ENCODE results near the gene STXBP5. TPM values are rescaled to one million over a fixed set of nuclear protein-coding genes. Genes with fewer than 3 reads are reported as not detected.

The STXBP5 gene
- total RNA-seq, 4 donors from 2014 or later = 26.9 to 45.9 (median 29.3) TPM

DNA sequence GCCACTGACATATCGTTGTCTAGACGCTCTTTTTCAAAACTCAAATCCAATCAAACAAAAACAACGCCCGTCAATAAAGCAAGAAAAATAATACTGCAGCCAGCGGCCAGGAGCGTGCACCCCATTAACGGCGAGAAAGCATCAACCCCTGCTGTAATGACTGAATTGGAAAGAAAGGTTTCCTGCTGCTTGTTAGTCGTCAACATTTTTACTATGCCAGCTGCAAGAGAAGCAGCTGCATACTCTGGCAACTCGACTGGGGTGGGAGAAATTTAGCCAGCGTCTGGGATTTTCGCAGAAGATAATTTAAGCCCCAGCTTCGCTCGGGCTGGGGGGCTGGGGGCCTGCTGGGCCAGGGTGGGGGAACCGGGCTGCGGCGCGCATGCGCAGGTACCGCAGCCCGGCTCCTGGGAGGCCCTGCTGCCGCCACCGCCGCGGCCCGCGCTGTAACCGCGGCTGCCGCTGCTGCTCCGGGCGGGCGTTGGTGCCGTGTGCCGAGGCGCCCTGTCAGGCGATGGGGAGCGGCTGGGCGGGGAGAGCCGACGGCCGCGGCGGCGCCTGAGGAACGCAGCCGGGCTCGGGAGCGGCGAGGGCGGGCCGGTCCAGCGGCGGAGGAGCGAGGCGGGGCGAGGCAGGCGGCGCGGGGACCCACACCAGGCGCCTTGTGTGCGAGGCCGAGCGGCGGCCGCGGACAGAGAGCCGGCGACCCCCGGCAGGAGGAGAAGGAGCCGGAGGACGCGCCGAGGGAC is 732 bp upstream of the STXBP5 start:
- intact Hi-C loops (cut with DNase I) = no loop called here
- Histone ChIP-seq H3K4me3 (replicated peaks in 1 of 3) (peak overlapping the region; percentile 27 to 70 (median 41)), H3K36me3 (no peaks in the 10 kb centered on the region), H3K4me1 (peaks cover 12 to 15% of the 10 kb centered on the region in 2 donors), H3K9me3 (no peaks in the 10 kb centered on the region), H3K27me3 (no peaks in the 10 kb centered on the region), H3K27ac (peak overlapping the region; percentile 66 to 99 (median 93))
- peak; percentile 72 to 79 for DNase-seq
- TF ChIP-seq POLR2A (IDR thresholded peaks at IDR 0.05) = peak; percentile 18 to 89
- TF ChIP-seq, protein P1, sequence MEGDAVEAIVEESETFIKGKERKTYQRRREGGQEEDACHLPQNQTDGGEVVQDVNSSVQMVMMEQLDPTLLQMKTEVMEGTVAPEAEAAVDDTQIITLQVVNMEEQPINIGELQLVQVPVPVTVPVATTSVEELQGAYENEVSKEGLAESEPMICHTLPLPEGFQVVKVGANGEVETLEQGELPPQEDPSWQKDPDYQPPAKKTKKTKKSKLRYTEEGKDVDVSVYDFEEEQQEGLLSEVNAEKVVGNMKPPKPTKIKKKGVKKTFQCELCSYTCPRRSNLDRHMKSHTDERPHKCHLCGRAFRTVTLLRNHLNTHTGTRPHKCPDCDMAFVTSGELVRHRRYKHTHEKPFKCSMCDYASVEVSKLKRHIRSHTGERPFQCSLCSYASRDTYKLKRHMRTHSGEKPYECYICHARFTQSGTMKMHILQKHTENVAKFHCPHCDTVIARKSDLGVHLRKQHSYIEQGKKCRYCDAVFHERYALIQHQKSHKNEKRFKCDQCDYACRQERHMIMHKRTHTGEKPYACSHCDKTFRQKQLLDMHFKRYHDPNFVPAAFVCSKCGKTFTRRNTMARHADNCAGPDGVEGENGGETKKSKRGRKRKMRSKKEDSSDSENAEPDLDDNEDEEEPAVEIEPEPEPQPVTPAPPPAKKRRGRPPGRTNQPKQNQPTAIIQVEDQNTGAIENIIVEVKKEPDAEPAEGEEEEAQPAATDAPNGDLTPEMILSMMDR (IDR thresholded peaks at IDR 0.05) = no peak
- WGBS, 2 donors = 0 to 1% methylated on average over 16 to 21 of the region's 74 CpGs

DNA sequence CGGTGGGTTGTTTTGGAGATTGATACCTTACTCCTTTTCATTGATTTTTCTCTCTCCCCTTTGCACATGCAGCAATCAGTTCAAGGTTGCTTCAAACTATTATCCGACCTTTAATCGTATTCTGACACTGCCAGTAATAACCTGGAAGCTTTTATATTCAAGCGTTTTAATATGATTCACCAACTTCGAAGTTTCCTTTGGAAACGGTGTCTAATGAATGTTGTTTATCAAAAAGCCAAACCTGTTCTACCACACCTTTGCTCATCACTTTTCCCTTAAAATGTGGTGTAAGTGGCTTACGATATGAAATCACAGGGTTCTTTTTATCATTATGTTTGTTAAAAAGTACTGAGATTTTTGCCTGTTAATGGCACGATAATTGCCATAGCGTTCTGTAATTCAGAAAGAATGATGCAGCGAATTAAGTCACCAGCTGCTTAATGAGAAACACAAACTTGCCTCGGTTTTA is 660 bp downstream of the STXBP5 start:
- H3K4me3 ChIP-seq (replicated peaks in 1 of 3) = peak overlapping the region in 2 of 3 donors; percentile 70 to 84
- 14 to 16% methylated on average over 11 of the region's 11 CpGs for WGBS, 2 donors
- peaks cover 21 to 25% of the 10 kb centered on the region in 2 donors for H3K4me1 ChIP-seq
- peak overlapping the region; percentile 89 to 99 (median 93) for H3K27ac ChIP-seq
- no peaks in the 10 kb centered on the region for H3K27me3 ChIP-seq
- H3K9me3 ChIP-seq = no peaks in the 10 kb centered on the region
- TF ChIP-seq POLR2A (IDR thresholded peaks at IDR 0.05) = no peak
- TF ChIP-seq, protein P1 (IDR thresholded peaks at IDR 0.05) = no peak
- intact Hi-C loops (cut with DNase I) = no loop called here
- DNase-seq = no peak
- H3K36me3 ChIP-seq = no peaks in the 10 kb centered on the region

DNA sequence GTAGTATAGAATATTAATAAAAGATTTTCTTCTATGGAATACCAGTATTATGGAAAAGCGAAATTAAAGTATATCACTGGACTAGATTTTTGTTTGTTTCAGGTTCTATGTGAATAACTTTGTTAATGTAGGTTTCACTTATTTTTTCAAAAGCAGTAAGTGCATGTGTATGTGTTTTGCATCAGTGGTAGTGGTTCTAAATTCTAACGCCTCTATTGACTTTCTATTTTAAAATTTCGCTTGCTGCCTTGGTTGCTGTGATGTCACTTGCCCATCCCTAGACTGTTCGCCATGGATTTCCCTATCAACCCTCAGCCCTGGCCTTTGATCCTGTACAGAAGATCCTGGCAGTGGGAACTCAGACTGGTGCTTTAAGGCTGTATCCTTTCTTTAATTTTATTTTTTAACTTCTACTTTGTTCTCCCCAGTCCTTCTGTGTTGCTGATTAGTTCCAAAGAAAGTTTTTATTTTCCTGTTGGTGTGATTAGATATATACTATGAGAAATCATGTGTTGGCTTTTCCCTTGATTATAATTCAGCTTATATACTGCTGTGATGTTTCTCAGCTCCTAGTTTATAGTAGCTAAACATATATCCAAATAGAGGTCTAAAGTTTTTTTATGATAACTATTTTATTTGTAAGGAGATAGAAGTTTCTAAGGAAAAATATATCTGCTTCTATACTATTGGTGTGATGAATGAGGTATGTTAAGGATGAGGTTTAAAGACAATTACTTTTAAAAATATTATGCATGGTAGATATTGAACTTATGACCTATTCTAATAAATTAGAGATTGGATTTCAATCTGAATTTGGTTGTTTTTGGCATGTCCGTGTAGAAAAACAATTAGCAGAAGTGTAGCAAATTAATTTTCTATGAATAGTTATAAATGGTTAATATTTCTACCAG is 1.7 kb downstream of the STXBP5 start:
- intact Hi-C loops (cut with DNase I) = no loop called here

DNA sequence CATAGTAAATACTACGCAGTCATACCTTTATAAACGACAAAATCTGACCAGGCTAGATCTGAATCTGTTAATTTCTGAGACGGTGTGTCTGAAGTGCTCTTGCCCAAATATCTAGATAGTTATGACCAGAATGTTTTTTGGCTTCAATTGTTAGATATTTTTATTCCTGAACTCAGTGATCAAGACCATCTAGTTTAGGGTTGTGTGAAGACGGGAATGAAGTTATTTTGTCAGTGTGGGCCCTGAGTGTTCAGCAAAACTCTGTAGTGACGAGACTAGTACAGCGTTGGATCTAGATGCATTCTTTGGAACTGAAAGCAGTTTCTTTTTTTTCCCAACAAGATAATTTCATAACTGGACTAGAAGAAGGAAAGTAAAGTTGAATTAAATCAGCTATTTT is 3.1 kb downstream of the STXBP5 start:
- Histone ChIP-seq H3K4me1 (peaks cover 26 to 28% of the 10 kb centered on the region in 2 donors), H3K4me3 (replicated peaks in 1 of 3) (no peak overlapping the region), H3K27me3 (no peaks in the 10 kb centered on the region), H3K9me3 (no peaks in the 10 kb centered on the region), H3K36me3 (no peaks in the 10 kb centered on the region), H3K27ac (peak overlapping the region in 1 of 3 donors; percentile 52)
- DNase-seq = no peak
- 86 to 95% methylated on average over 6 of the region's 6 CpGs for WGBS, 2 donors
- intact Hi-C loops (cut with DNase I) = no loop called here
- TF ChIP-seq, protein P1 (IDR thresholded peaks at IDR 0.05) = no peak
- TF ChIP-seq POLR2A (IDR thresholded peaks at IDR 0.05) = no peak

More for the DNA sequence above, 1.7 kb downstream of the STXBP5 start:
- 80 to 86% methylated on average over 5 of the region's 5 CpGs for whole genome bisulfite sequencing, 2 donors
- TF ChIP-seq, protein P1 (IDR thresholded peaks at IDR 0.05) = no peak
- TF ChIP-seq POLR2A (IDR thresholded peaks at IDR 0.05) = no peak
- Histone ChIP-seq H3K36me3 (no peaks in the 10 kb centered on the region), H3K9me3 (no peaks in the 10 kb centered on the region), H3K27ac (peak overlapping the region in 1 of 3 donors; percentile 99), H3K4me3 (replicated peaks in 1 of 3) (peak overlapping the region in 1 of 3 donors; percentile 70), H3K27me3 (no peaks in the 10 kb centered on the region), H3K4me1 (peaks cover 26 to 28% of the 10 kb centered on the region in 2 donors)
- DNase-seq = no peak

Measured in thyroid gland (tissue), 4 donors.